Omental fat pad (tissue), 4 donors: ENCODE measurements around the gene AFF3. TPM values are rescaled to one million over a fixed set of nuclear protein-coding genes. Genes with fewer than 3 reads are reported as not detected.

Source experiments
- ATAC-seq: fragments of 150-250 bp; one replicate; pipeline ENCODE4 v1.9.1; 2016; ENCODE audit warnings: mild to moderate bottlenecking, moderate library complexity; ENCODE audit not compliant: low FRiP score
- DNase-seq: peaks from one replicate; pipeline ENCODE4 v3.0.0-alpha.2; 2019; ENCODE audit warnings: low spot score
- total RNA-seq, 4 donors: library from RNA; depleted of rRNA; stranded (reverse); fragments of >200 nt; gene quantifications; one replicate each; pipeline ENCODE4 v1.1.0, GENCODE V29; 2016
- TF ChIP-seq, protein P1 (sequence below), 3 donors: fragments of 450-650 bp; IDR thresholded peaks; one replicate each; pipeline ENCODE4 v1.5.1; 2016 to 2017; ENCODE audit warnings: antibody characterized with exemption in 3 of 3, mild to moderate bottlenecking in 3 of 3, moderate library complexity in 2 of 3

Gene AFF3
- total RNA-seq, 4 donors from 2014 or later = 1.4 to 6.0 (median 2.7) TPM

- DNase-seq = no peak
- no peak for ATAC-seq
- TF ChIP-seq, protein P1, sequence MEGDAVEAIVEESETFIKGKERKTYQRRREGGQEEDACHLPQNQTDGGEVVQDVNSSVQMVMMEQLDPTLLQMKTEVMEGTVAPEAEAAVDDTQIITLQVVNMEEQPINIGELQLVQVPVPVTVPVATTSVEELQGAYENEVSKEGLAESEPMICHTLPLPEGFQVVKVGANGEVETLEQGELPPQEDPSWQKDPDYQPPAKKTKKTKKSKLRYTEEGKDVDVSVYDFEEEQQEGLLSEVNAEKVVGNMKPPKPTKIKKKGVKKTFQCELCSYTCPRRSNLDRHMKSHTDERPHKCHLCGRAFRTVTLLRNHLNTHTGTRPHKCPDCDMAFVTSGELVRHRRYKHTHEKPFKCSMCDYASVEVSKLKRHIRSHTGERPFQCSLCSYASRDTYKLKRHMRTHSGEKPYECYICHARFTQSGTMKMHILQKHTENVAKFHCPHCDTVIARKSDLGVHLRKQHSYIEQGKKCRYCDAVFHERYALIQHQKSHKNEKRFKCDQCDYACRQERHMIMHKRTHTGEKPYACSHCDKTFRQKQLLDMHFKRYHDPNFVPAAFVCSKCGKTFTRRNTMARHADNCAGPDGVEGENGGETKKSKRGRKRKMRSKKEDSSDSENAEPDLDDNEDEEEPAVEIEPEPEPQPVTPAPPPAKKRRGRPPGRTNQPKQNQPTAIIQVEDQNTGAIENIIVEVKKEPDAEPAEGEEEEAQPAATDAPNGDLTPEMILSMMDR (IDR thresholded peaks at IDR 0.05) = no peak
Observed at GRCh38 chr2:100066246-100066645, 76.1 kb downstream of the AFF3 start.

GRCh38 chr2:100064592-100065428 lies 77.6 kb downstream of the AFF3 start:
- DNase-seq (no peak), ATAC-seq (no peak)
- TF ChIP-seq, protein P1 (IDR thresholded peaks at IDR 0.05) = no peak

DNA sequence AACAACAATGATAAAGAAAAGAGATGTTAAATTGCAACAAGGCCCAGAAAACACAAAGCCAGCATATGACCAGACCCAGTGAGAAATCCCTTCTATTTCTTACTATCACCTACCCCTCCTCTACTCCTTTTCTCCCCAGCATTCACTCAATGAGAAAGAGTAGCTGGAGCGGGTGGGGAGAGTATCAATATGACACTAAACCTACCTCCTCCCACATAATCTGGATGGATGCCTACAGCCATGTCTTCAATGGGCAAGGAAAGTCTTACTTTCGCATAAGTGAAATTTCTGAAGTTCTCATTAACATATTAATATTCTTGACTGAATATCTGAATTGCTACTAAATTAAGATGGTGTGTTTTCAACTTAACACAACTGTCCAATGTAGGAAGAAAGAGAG lies 78.2 kb downstream of the AFF3 start:
- ATAC-seq = no peak
- DNase-seq = no peak
- TF ChIP-seq, protein P1 (IDR thresholded peaks at IDR 0.05) = no peak

DNA sequence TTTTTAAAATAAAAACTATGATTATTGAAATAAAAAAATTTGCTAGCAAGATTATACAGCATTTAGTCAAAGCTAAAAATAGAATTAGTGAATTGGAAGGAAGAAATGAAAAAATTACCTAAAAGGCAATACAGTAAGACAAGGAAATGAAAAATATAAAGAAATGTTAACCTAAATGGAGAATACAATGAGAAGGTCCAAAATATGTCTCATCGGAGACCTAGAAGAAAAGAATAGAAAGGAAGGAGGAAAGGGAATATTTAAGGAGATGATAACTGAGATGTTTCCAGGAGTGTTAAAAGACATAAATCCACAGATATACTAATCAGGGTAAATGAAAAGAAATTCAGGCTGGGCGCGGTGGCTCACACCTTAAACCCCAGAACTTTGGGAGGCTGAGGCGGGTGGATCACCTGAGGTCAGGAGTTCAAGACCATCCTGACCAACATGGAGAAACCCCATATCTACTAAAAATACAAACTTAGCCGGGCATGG lies 78.9 kb downstream of the AFF3 start:
- ATAC-seq (no peak), DNase-seq (no peak)
- TF ChIP-seq, protein P1 (IDR thresholded peaks at IDR 0.05) = no peak

DNA sequence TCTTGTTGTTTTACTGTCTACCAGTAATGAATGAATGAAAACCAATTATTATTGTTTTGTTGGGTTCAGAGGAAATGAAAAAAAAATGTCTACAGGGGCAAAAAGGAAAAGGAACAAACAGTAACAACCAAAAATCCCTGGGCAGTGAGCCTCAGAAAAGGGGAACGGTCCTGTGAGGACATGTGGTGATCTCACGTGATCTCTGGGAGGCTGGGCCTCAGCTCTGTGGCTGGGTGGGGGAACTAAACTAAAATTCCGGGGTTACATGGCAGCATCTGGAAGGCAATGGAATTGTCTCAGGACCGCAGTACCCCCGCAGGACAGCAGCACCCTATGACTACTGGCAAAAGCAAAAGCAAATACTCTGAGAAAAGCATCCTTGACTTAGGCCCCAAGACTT lies 80.1 kb downstream of the AFF3 start:
- ATAC-seq (no peak), DNase-seq (no peak)
- TF ChIP-seq, protein P1 (IDR thresholded peaks at IDR 0.05) = no peak

DNA sequence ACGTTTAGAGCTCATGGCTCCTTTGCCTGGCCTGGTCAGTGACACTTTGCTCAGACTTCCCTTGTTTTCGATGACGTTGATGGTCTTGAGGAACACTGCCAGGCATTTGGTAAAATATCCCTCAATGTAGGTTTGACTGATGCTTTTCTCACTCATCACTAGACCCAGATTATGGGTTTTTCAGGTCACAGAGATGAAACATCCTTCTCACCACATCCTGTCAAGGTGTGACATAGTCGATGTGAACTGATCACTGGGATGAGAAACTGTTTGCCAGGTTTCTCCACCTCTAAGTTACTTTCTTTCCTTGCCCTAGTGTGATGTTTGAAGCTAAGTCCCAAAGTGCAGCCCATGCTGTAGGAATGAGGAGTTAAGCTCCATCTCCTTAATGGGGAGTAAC lies 81.5 kb downstream of the AFF3 start:
- TF ChIP-seq, protein P1 (IDR thresholded peaks at IDR 0.05) = no peak
- no peak for DNase-seq
- ATAC-seq = no peak

DNA sequence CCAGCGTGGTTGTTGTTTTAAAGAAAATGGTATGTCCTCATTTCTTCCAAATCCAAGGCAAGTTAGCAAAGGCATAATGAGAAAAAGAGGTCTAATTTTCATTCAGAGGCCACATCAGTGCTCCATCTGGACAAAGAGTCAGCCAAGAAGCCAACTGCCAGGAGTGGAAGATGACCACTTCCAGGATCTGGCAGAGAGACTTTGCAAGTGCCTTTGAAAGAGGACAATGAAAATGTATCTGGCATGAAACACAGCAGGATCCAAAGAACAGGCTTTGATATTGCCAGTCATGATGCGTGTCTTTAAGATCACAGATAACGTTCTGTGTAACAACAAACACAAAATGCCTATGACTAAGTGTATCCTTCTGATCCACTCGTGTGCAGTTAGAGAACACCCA lies 82.8 kb downstream of the AFF3 start:
- ATAC-seq (no peak), DNase-seq (no peak)

More for the DNA sequence above, 82.8 kb downstream of the AFF3 start:
- TF ChIP-seq, protein P1 (IDR thresholded peaks at IDR 0.05) = no peak
